Endothelial cell of umbilical vein (primary cell): Measurements from ENCODE around the gene ARL2BP. TPM values are rescaled to one million over a fixed set of nuclear protein-coding genes. Genes with fewer than 3 reads are reported as not detected.
A peak's percentile ranks its signal among the peaks of the same experiment; 100 is the strongest.

Experiments used
- BruUV-seq: library from RNA; stranded (reverse); fragments of 400-500 nt; replicated peaks from 2 replicates; lab custom pipeline; 2021; lab: Mats Ljungman, UMichigan
- CTCF ChIA-PET: fragments of 300-600, 350-600 bp; sonication (Branson Sonifier 250); formaldehyde crosslinking; loops from one replicate; lab custom pipeline; 2021; ENCODE audit warnings: antibody characterized with exemption, inconsistent platforms; lab: Charles Lee
- POLR2A ChIA-PET: fragments of 300-600, 350-600 bp; sonication (Branson Sonifier 250); formaldehyde crosslinking; loops from one replicate; lab custom pipeline; 2021; ENCODE audit warnings: antibody characterized with exemption, inconsistent platforms; lab: Charles Lee
- DNase-seq: peaks from one replicate; pipeline ENCODE4 v3.0.0-alpha.2; 2011; ENCODE audit warnings: low read depth, low spot score
- FAIRE-seq: peaks from 2 replicates; lab custom pipeline; 2011; peaks lifted over from hg19 to GRCh38; lab: Jason Lieb, UNC
- H2AFZ ChIP-seq: 2 replicates; pipeline ENCODE4 v1.6.0; 2012; ENCODE audit warnings: low read depth, low read length, control low read depth, inconsistent platforms
- H3K27ac ChIP-seq: 2 replicates; pipeline ENCODE4 v1.5.1; 2011; ENCODE audit warnings: low read depth, mild to moderate bottlenecking, control low read depth, low read length, moderate library complexity; ENCODE audit not compliant: insufficient read depth
- H3K27me3 ChIP-seq, 2 experiments: 2 replicates each; pipeline versions ENCODE4 v1.6.0 to v1.6.1; 2011; ENCODE audit warnings: low read length in 2 of 2, mixed read lengths in 1 of 2; ENCODE audit not compliant: control insufficient read depth in 2 of 2, insufficient read depth in 2 of 2
- H3K36me3 ChIP-seq, 2 experiments: 2 replicates in 1 of 2; 3 replicates in 1 of 2; pipeline ENCODE4 v1.5.1; 2011; ENCODE audit warnings: low read length in 2 of 2, mild to moderate bottlenecking in 1 of 2, moderate library complexity in 1 of 2; ENCODE audit not compliant: control insufficient read depth in 2 of 2, insufficient read depth in 2 of 2; ENCODE audit errors: extremely low read depth in 1 of 2
- H3K4me1 ChIP-seq: 3 replicates; pipeline ENCODE4 v1.5.1; 2011; ENCODE audit warnings: mild to moderate bottlenecking, low read length; ENCODE audit not compliant: control insufficient read depth, insufficient read depth; ENCODE audit errors: extremely low read depth
- H3K4me2 ChIP-seq: 2 replicates; pipeline ENCODE4 v1.6.1; 2011; ENCODE audit warnings: low read length, control low read depth, mixed read lengths; ENCODE audit not compliant: insufficient read depth
- H3K4me3 ChIP-seq, 3 experiments: fragments of 200-600 bp in 1 of 3; sonication (generic), shearing (Covaris generic) in 1 of 3; replicated peaks in 1 of 3; 2 replicates each; pipeline ENCODE4 v1.5.1; 2011 to 2016; ENCODE audit warnings: control low read depth in 3 of 3, low read length in 3 of 3, mild to moderate bottlenecking in 2 of 3, inconsistent platforms in 1 of 3, low read depth in 1 of 3, moderate library complexity in 1 of 3; ENCODE audit not compliant: insufficient read depth in 1 of 3
- H3K79me2 ChIP-seq: 2 replicates; pipeline ENCODE4 v1.6.0; 2012; ENCODE audit warnings: low read length, inconsistent platforms; ENCODE audit not compliant: control insufficient read depth, insufficient read depth
- H3K9ac ChIP-seq: replicated peaks from 2 replicates; pipeline ENCODE3; 2011; ENCODE audit warnings: low read length, control low read depth; ENCODE audit not compliant: insufficient read depth; ENCODE audit errors: extremely low read depth
- H3K9me1 ChIP-seq: replicated peaks from 3 replicates; pipeline ENCODE4 v1.6.0; 2011; ENCODE audit warnings: mild to moderate bottlenecking, low read length; ENCODE audit not compliant: control insufficient read depth, insufficient read depth; ENCODE audit errors: extremely low read depth
- H3K9me3 ChIP-seq: replicated peaks from 2 replicates; pipeline ENCODE4 v1.5.1; 2012; ENCODE audit warnings: low read length, inconsistent platforms; ENCODE audit not compliant: control insufficient read depth, insufficient read depth
- H4K20me1 ChIP-seq: replicated peaks from 2 replicates; pipeline ENCODE3; 2011; ENCODE audit warnings: mild to moderate bottlenecking, low read length; ENCODE audit not compliant: control insufficient read depth, insufficient read depth; ENCODE audit errors: extremely low read depth
- EZH2 ChIP-seq: IDR thresholded peaks from 2 replicates; pipeline ENCODE4 v1.6.1; 2012; ENCODE audit warnings: borderline replicate concordance, low read depth, mild to moderate bottlenecking, moderate library complexity, low read length, inconsistent platforms; ENCODE audit not compliant: severe bottlenecking
- MYC ChIP-seq: IDR thresholded peaks from one replicate; pipeline ENCODE4 v1.6.1; 2011; ENCODE audit warnings: mild to moderate bottlenecking, low read depth, low read length
- POLR2A ChIP-seq: IDR thresholded peaks from 2 replicates; pipeline ENCODE4 v1.6.1; 2012; ENCODE audit warnings: low read depth, mild to moderate bottlenecking, control low read depth, low read length
- dilution Hi-C: fragments of 300-500 bp; cut with MboI; formaldehyde crosslinking; loops from one replicate; pipeline ENCODE4 v1.15.0; 2019; ENCODE audit warnings: low sequenced_read_pairs; ENCODE audit not compliant: extremely low pct_ligation_motif_present
- intact Hi-C: fragments of 100-400 bp; cut with micrococcal nuclease; formaldehyde crosslinking; loops from one replicate; pipeline ENCODE4 v1.10.0; 2022
- polyA plus RNA-seq, 4 experiments: library from polyadenylated mRNA; depleted of rRNA in 3 of 4; stranded (reverse) in 3 of 4; unstranded in 1 of 4; fragments of >200 nt; gene quantifications; 2 replicates each; pipeline versions ENCODE4 v1.2.1 to v1.2.3, GENCODE V29; 2011 to 2012; ENCODE audit warnings: missing spikeins in 1 of 4
- total RNA-seq: library from RNA; stranded (reverse); gene quantifications from 2 replicates; pipeline ENCODE4 v1.2.3, GENCODE V29; 2021
- TF ChIP-seq, protein P1 (sequence below): IDR thresholded peaks from 2 replicates; pipeline ENCODE4 v1.6.1; 2011; ENCODE audit not compliant: insufficient read depth, insufficient read length

ARL2BP gene
- total and polyA plus RNA-seq, 2 donors (not counting 3 experiments of a cell fraction or from before 2014, with no cell fraction given) = 80.4 to 111 TPM

DNA sequence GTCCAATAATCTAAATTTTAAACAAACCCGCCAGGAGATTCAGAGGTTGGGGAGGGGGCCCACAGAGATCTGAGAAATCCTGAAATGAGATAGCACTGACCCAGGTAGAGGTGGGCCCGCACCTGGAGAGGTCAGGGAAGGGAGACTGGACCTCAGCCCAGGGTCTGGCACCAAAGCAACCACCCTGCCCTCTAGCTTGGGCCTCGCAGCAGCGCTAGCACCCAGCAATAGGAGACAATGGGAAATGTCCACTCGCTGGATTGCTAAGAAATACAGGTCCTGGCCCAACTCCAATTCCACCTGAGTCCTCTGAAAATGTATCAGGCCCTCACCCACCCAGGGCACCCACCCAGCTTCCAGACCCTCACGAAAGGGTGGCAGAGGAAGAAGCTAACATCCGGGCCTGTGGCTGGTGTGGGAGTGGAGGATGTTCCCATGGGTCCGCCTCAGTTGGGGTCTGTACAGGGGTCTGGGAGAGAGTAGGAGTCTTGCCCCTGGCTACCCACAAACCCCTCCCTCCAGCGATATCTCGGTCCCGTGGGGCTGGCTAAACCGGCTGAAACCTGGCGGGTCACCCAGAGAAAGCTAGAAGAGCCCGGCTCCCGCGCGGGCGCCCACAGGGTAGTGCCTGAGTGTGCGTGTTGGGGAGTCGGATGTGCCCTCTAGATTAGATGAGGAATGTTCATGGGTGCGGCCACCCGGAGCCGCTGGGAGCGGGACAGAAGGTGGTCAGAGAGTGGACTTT, 38.3 kb downstream of the ARL2BP start:
- H3K27ac ChIP-seq = no peak overlapping the region
- H3K9me3 ChIP-seq = no peaks in the 10 kb centered on the region
- ChIA-PET POLR2A (no interaction called here), CTCF (interaction anchor here (0.9 kb wide), 1 partner anchor 8 kb away, joined by 3 read pairs; no protein-coding TSS in a partner anchor)
- no peaks in the 10 kb centered on the region for H3K79me2 ChIP-seq
- no peaks in the 10 kb centered on the region for H3K27me3 ChIP-seq
- no peaks in the 10 kb centered on the region for H4K20me1 ChIP-seq
- intact Hi-C loops = loop anchor here (5.0 kb wide), 1 partner anchor 96 kb away; the partner anchor contains the start of genes PSME3IP1 and RSPRY1
- H3K9me1 ChIP-seq = no peaks in the 10 kb centered on the region
- TF ChIP-seq POLR2A (no peak), MYC (no peak)
- peaks cover 18% of the 10 kb centered on the region for H3K4me1 ChIP-seq
- dilution Hi-C loops = no loop called here
- no peak overlapping the region for H3K4me3 ChIP-seq
- FAIRE-seq = no peak
- H3K9ac ChIP-seq = no peak overlapping the region
- BruUV-seq = no TSS peak
- DNase-seq = no peak
- H3K4me2 ChIP-seq = no peak overlapping the region
- no peaks in the 10 kb centered on the region for H3K36me3 ChIP-seq
- no peak overlapping the region for H2AFZ ChIP-seq

DNA sequence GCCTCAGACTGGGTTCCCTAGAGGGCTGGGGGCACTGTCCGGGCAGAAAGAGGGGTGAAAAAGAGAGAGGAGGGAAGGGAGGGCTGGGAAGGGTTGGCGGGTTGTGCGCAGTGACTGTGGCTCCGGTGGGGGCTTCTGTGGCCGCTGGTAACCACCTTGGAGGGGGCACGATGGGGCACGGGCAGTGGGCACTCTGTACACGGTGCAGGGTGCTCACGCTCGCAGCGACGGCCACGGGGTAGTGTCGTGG, 38.8 kb downstream of the ARL2BP start:
- POLR2A ChIA-PET = no interaction called here
- no peaks in the 10 kb centered on the region for H3K9me1 ChIP-seq
- CTCF ChIA-PET = no interaction called here
- intact Hi-C loops (loop anchor here (2.0 to 5.0 kb wide), 3 partner anchors 17 to 97 kb away; partner anchors contain the start of genes ARL2BP, PSME3IP1 and RSPRY1), dilution Hi-C loops (no loop called here)
- H2AFZ ChIP-seq = peak overlapping the region; percentile 85
- H3K9me3 ChIP-seq = no peaks in the 10 kb centered on the region
- no peak overlapping the region for H3K27ac ChIP-seq
- H3K27me3 ChIP-seq = no peaks in the 10 kb centered on the region
- peaks cover 18% of the 10 kb centered on the region for H3K4me1 ChIP-seq
- DNase-seq (no peak), FAIRE-seq (no peak)
- H3K9ac ChIP-seq = no peak overlapping the region
- BruUV-seq = no TSS peak
- no peaks in the 10 kb centered on the region for H4K20me1 ChIP-seq
- peak overlapping the region; percentile 58 for H3K4me2 ChIP-seq
- TF ChIP-seq EZH2 = peak; percentile 57
- TF ChIP-seq, protein P1, sequence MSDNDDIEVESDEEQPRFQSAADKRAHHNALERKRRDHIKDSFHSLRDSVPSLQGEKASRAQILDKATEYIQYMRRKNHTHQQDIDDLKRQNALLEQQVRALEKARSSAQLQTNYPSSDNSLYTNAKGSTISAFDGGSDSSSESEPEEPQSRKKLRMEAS = no peak
- H3K79me2 ChIP-seq = no peaks in the 10 kb centered on the region
- peak overlapping the region in 1 of 3 experiments; percentile 38 for H3K4me3 ChIP-seq
- H3K36me3 ChIP-seq = no peaks in the 10 kb centered on the region
